ENCODE measurements around the gene SSX2IP. TPM values are rescaled to one million over a fixed set of nuclear protein-coding genes. Genes with fewer than 3 reads are reported as not detected.
A peak's percentile ranks its signal among the peaks of the same experiment; 100 is the strongest.

Gene SSX2IP
- total and polyA plus RNA-seq, 7 donors, result 2.4 to 57.6 (median 24.7) TPM

GRCh38 chr1:84703431-84703830 is 13.2 kb upstream of the SSX2IP start:
- Histone ChIP-seq H3K36me3 (no peaks in the 10 kb centered on the region), H3K9me3 (no peaks in the 10 kb centered on the region), H3K4me1 (peaks cover 0 to 50% (median 41%) of the 10 kb centered on the region in 4 donors), H3K27me3 (no peaks in the 10 kb centered on the region), H3K4me3 (no peak overlapping the region), H3K27ac (no peak overlapping the region)
- no peak for DNase-seq
- 33 to 39% methylated on average over 2 of the region's 2 CpGs for WGBS, 2 donors
- no peak for TF ChIP-seq POLR2AphosphoS5 (IDR thresholded peaks at IDR 0.05)
- TF ChIP-seq CTCF (IDR thresholded peaks at IDR 0.05), result no peak
- TF ChIP-seq EP300 (IDR thresholded peaks at IDR 0.05), result no peak
- no peak for TF ChIP-seq POLR2A (IDR thresholded peaks at IDR 0.05)
- intact Hi-C loops (cut with DNase I), result no loop called here

- Histone ChIP-seq H3K27ac (peak overlapping the region in 3 of 4 donors; percentile 72 to 85 (median 85)), H3K4me3 (no peak overlapping the region), H3K27me3 (no peaks in the 10 kb centered on the region), H3K4me1 (peaks cover 0 to 63% (median 52%) of the 10 kb centered on the region in 4 donors), H3K36me3 (no peaks in the 10 kb centered on the region), H3K9me3 (no peaks in the 10 kb centered on the region)
- WGBS, 2 donors, result 82 to 92% methylated on average over 1 of the region's 1 CpG
- TF ChIP-seq POLR2AphosphoS5 (IDR thresholded peaks at IDR 0.05), result no peak
- TF ChIP-seq CTCF (IDR thresholded peaks at IDR 0.05), result no peak
- no peak for TF ChIP-seq POLR2A (IDR thresholded peaks at IDR 0.05)
- TF ChIP-seq EP300 (IDR thresholded peaks at IDR 0.05), result no peak
- intact Hi-C loops (cut with DNase I), result no loop called here
- DNase-seq, result no peak
These were observed 11.9 kb upstream of the SSX2IP start for GRCh38 chr1:84702143-84702542.

- TF ChIP-seq POLR2A (IDR thresholded peaks at IDR 0.05) (no peak), CTCF (IDR thresholded peaks at IDR 0.05) (no peak), POLR2AphosphoS5 (IDR thresholded peaks at IDR 0.05) (no peak), EP300 (IDR thresholded peaks at IDR 0.05) (no peak)
- H3K36me3 ChIP-seq, result no peaks in the 10 kb centered on the region
- H3K9me3 ChIP-seq, result no peaks in the 10 kb centered on the region
- H3K27me3 ChIP-seq, result no peaks in the 10 kb centered on the region
- DNase-seq, result no peak
- peak overlapping the region; percentile 63 to 85 (median 78) for H3K27ac ChIP-seq
- 30 to 49% methylated on average over 5 of the region's 5 CpGs for WGBS, 2 donors
- intact Hi-C loops (cut with DNase I), result no loop called here
- H3K4me1 ChIP-seq, result peaks cover 0 to 69% (median 52%) of the 10 kb centered on the region in 4 donors
- peak overlapping the region in 3 of 4 donors; percentile 2 to 21 (median 16) for H3K4me3 ChIP-seq
These were observed 11.1 kb upstream of the SSX2IP start for GRCh38 chr1:84701376-84701775.

GRCh38 chr1:84700070-84700469 is 9.8 kb upstream of the SSX2IP start:
- peak overlapping the region in 3 of 4 donors; percentile 72 to 85 (median 85) for H3K27ac ChIP-seq

More at GRCh38 chr1:84700070-84700469, 9.8 kb upstream of the SSX2IP start:
- intact Hi-C loops (cut with DNase I), result no loop called here
- Histone ChIP-seq H3K36me3 (no peaks in the 10 kb centered on the region), H3K27me3 (no peaks in the 10 kb centered on the region), H3K4me1 (peaks cover 0 to 68% (median 52%) of the 10 kb centered on the region in 4 donors), H3K9me3 (no peaks in the 10 kb centered on the region), H3K4me3 (no peak overlapping the region)
- no peak for DNase-seq
- no peak for TF ChIP-seq CTCF (IDR thresholded peaks at IDR 0.05)
- TF ChIP-seq EP300 (IDR thresholded peaks at IDR 0.05), result no peak
- TF ChIP-seq POLR2AphosphoS5 (IDR thresholded peaks at IDR 0.05), result no peak
- TF ChIP-seq POLR2A (IDR thresholded peaks at IDR 0.05), result no peak
- WGBS, 2 donors, result 53 to 70% methylated on average over 1 of the region's 1 CpG
